H9 (cell line): ENCODE results near the gene MRFAP1. TPM values are rescaled to one million over a fixed set of nuclear protein-coding genes. Genes with fewer than 3 reads are reported as not detected.

Experiments used
- DNase-seq: peaks from one replicate; pipeline ENCODE4 v3.0.0-alpha.2; 2017
- H2AFZ ChIP-seq: one replicate; pipeline ENCODE4 v1.6.1; 2013; ENCODE audit warnings: mild to moderate bottlenecking, low read length, control low read depth, moderate library complexity
- H2AK5ac ChIP-seq: 2 replicates; pipeline ENCODE4 v1.6.1; 2013; ENCODE audit warnings: low read length, control low read depth, mixed read lengths; ENCODE audit not compliant: insufficient read length
- H2BK120ac ChIP-seq: one replicate; pipeline ENCODE4 v1.6.1; 2013; ENCODE audit warnings: low read depth, mild to moderate bottlenecking, low read length, control low read depth, inconsistent platforms; ENCODE audit not compliant: poor library complexity, severe bottlenecking
- H2BK12ac ChIP-seq: 2 replicates; pipeline ENCODE4 v1.6.1; 2013; ENCODE audit warnings: low read length, control low read depth, mixed read lengths, low read depth; ENCODE audit not compliant: insufficient read length
- H2BK15ac ChIP-seq: 2 replicates; pipeline ENCODE4 v1.6.1; 2013; ENCODE audit warnings: low read depth, low read length, control low read depth
- H2BK20ac ChIP-seq: one replicate; pipeline ENCODE4 v1.6.1; 2013; ENCODE audit warnings: low read depth, mild to moderate bottlenecking, low read length, control low read depth, inconsistent platforms; ENCODE audit not compliant: poor library complexity, severe bottlenecking
- H2BK5ac ChIP-seq: 2 replicates; pipeline ENCODE4 v1.6.1; 2013; ENCODE audit warnings: low read length, control low read depth, mixed read lengths; ENCODE audit not compliant: insufficient read length
- H3K14ac ChIP-seq: 2 replicates; pipeline ENCODE4 v1.6.1; 2013; ENCODE audit warnings: low read length, control low read depth; ENCODE audit not compliant: insufficient read depth
- H3K18ac ChIP-seq: 2 replicates; pipeline ENCODE4 v1.6.1; 2013; ENCODE audit warnings: low read depth, mild to moderate bottlenecking, mixed read lengths, low read length, control low read depth; ENCODE audit not compliant: insufficient read length
- H3K23ac ChIP-seq: 2 replicates; pipeline ENCODE4 v1.6.1; 2013; ENCODE audit warnings: low read length, control low read depth, mixed read lengths, low read depth; ENCODE audit not compliant: insufficient read length
- H3K23me2 ChIP-seq: 2 replicates; pipeline ENCODE4 v1.6.1; 2013; ENCODE audit warnings: low read depth, mild to moderate bottlenecking, mixed read lengths, low read length, control low read depth; ENCODE audit not compliant: insufficient read length, poor library complexity, severe bottlenecking
- H3K27ac ChIP-seq: 2 replicates; pipeline ENCODE4 v1.5.1; 2013; ENCODE audit warnings: low read length, control low read depth, mixed read lengths, low read depth; ENCODE audit not compliant: insufficient read length
- H3K27me3 ChIP-seq: 2 replicates; pipeline ENCODE4 v1.6.1; 2013; ENCODE audit warnings: low read length, control low read depth, inconsistent platforms; ENCODE audit not compliant: insufficient read depth
- H3K4ac ChIP-seq: 2 replicates; pipeline ENCODE4 v1.6.1; 2013; ENCODE audit warnings: low read depth, mild to moderate bottlenecking, control low read depth, inconsistent platforms, low read length, moderate library complexity
- H3K4me1 ChIP-seq: 2 replicates; pipeline ENCODE4 v1.6.1; 2013; ENCODE audit warnings: low read length, control low read depth, inconsistent platforms; ENCODE audit not compliant: insufficient read depth
- H3K4me2 ChIP-seq: 2 replicates; pipeline ENCODE4 v1.6.1; 2013; ENCODE audit warnings: low read length, control low read depth, mixed read lengths; ENCODE audit not compliant: insufficient read length, insufficient read depth
- H3K56ac ChIP-seq: 2 replicates; pipeline ENCODE4 v1.6.1; 2013; ENCODE audit warnings: low read depth, mild to moderate bottlenecking, mixed read lengths, low read length, control low read depth; ENCODE audit not compliant: insufficient read length
- H3K79me1 ChIP-seq: 2 replicates; pipeline ENCODE4 v1.6.1; 2013; ENCODE audit warnings: low read depth, mild to moderate bottlenecking, moderate library complexity, low read length, control low read depth, inconsistent platforms; ENCODE audit not compliant: insufficient read depth, poor library complexity, severe bottlenecking
- H3K79me2 ChIP-seq: 2 replicates; pipeline ENCODE4 v1.6.1; 2013; ENCODE audit warnings: low read length, control low read depth, inconsistent platforms; ENCODE audit not compliant: insufficient read depth
- H3K9ac ChIP-seq: 2 replicates; pipeline ENCODE4 v1.6.1; 2013; ENCODE audit warnings: low read length, control low read depth, mixed read lengths; ENCODE audit not compliant: insufficient read length; ENCODE audit errors: extremely low read depth
- H3K9me3 ChIP-seq: one replicate; pipeline ENCODE4 v1.6.1; 2013; ENCODE audit warnings: low read depth, low read length, inconsistent platforms; ENCODE audit not compliant: control insufficient read depth
- H3T11ph ChIP-seq: one replicate; pipeline ENCODE4 v1.6.1; 2013; ENCODE audit warnings: mild to moderate bottlenecking, low read length, control low read depth, inconsistent platforms
- H4K20me1 ChIP-seq: one replicate; pipeline ENCODE4 v1.6.1; 2013; ENCODE audit not compliant: control insufficient read depth, insufficient read length, insufficient read depth
- H4K5ac ChIP-seq: 2 replicates; pipeline ENCODE4 v1.6.1; 2013; ENCODE audit warnings: low read depth, mild to moderate bottlenecking, mixed read lengths, low read length, control low read depth; ENCODE audit not compliant: insufficient read length
- H4K8ac ChIP-seq: replicated peaks from 2 replicates; pipeline ENCODE4 v1.6.1; 2013; ENCODE audit warnings: low read length, control low read depth, mixed read lengths, low read depth; ENCODE audit not compliant: insufficient read length
- H4K91ac ChIP-seq: 2 replicates; pipeline ENCODE4 v1.6.1; 2013; ENCODE audit warnings: low read depth, mild to moderate bottlenecking, moderate library complexity, mixed read lengths, low read length, control low read depth; ENCODE audit not compliant: insufficient read length
- H3K27ac Mint-ChIP-seq, 3 experiments: 2 replicates in 2 of 3; 3 replicates in 1 of 3; pipeline ENCODE4 v1.8.0; 2020 to 2021; ENCODE audit warnings: mixed read lengths in 3 of 3, mild to moderate bottlenecking in 1 of 3, moderate library complexity in 1 of 3
- H3K27me3 Mint-ChIP-seq: 2 replicates; pipeline ENCODE4 v1.8.0; 2021; ENCODE audit warnings: low read depth, mild to moderate bottlenecking, moderate library complexity, mixed read lengths
- H3K36me3 Mint-ChIP-seq, 3 experiments: 2 replicates in 2 of 3; 3 replicates in 1 of 3; pipeline ENCODE4 v1.8.0; 2020 to 2021; ENCODE audit warnings: low read depth in 3 of 3, mixed read lengths in 3 of 3; ENCODE audit not compliant: insufficient read depth in 1 of 3
- H3K4me1 Mint-ChIP-seq, 2 experiments: 2 replicates each; pipeline ENCODE4 v1.8.0; 2020; ENCODE audit warnings: mixed read lengths in 2 of 2
- H3K4me3 Mint-ChIP-seq, 2 experiments: 2 replicates in 1 of 2; 3 replicates in 1 of 2; pipeline ENCODE4 v1.8.0; 2020 to 2021; ENCODE audit warnings: mild to moderate bottlenecking in 2 of 2, mixed read lengths in 2 of 2, moderate library complexity in 1 of 2
- H3K9me3 Mint-ChIP-seq, 2 experiments: 2 replicates in 1 of 2; 3 replicates in 1 of 2; pipeline ENCODE4 v1.8.0; 2020; ENCODE audit warnings: mild to moderate bottlenecking in 2 of 2, mixed read lengths in 2 of 2, moderate library complexity in 1 of 2
- CTCF ChIP-seq: fragments of 200-600 bp; sonication (generic); conservative IDR thresholded peaks from 3 replicates; pipeline ENCODE4 v1.8.0; 2021; ENCODE audit warnings: antibody characterized with exemption, mild to moderate bottlenecking
- WGBS: extraction: QIAGEN DNeasy Blood & Tissue Kit; methylation state at CpG from one replicate; pipeline ENCODE4 v1.1.7; 2013; ENCODE audit warnings: missing lambda C conversion rate, low lambda C conversion rate, mixed read lengths; ENCODE audit not compliant: insufficient read length; ENCODE audit errors: extremely low coverage; 5-methylcytosine and 5-hydroxymethylcytosine counted together
- total RNA-seq: library from RNA; stranded (reverse); gene quantifications from 2 replicates; pipeline ENCODE4 v1.2.1, GENCODE V29; 2021

Gene MRFAP1
- total RNA-seq, 1 experiment from 2014 or later: 328 TPM

DNA sequence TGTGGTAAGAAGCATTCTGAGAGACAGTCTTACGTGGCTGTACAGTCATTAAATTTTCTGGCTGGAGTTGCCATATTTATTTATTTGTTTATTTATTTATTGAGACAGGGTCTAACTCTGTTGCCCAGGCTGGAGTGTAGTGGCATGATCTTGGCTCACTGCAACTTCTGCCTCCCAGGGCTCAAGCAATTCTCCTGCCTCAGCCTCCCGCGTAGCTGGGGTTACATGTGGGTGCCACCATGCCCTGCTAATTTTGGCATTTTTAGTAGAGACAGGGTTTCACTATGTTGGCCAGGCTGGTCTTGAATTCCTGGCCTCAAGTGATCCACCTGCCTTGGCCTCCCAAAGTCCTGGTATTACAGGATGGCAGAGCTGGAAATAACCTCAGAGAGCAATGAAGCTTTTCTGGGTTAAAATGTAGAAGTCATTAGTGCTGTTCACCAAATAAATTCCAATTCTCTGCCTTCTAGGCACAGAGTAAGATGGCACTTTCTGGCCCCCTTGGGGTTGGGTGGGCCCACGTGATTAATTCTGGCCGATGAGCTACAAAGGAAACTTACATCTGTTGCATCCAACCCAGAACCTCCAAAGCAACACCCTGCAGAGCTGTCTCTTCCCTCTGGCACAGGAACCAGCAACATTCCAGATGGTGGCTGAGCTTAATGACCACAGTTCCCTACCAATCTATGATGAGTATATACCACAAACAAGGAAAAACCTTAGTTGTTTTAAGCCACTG is 4.5 kb downstream of the MRFAP1 start:
- Histone ChIP-seq H3K56ac (no peak overlapping the region), H2AFZ (no peak overlapping the region), H3K9ac (no peak overlapping the region), H2AK5ac (no peak overlapping the region), H4K20me1 (no peaks in the 10 kb centered on the region), H3K18ac (no peak overlapping the region), H4K8ac (no peak overlapping the region), H3K9me3 (no peaks in the 10 kb centered on the region), H3K4me2 (no peak overlapping the region), H3K23me2 (peaks cover 11% of the 10 kb centered on the region), H3K27me3 (no peaks in the 10 kb centered on the region), H3K4ac (no peak overlapping the region), H2BK12ac (no peak overlapping the region), H4K5ac (no peak overlapping the region), H3K27ac (no peak overlapping the region), H3K79me2 (peaks cover 10% of the 10 kb centered on the region), H3T11ph (no peak overlapping the region), H3K79me1 (peaks cover 8% of the 10 kb centered on the region), H4K91ac (no peak overlapping the region), H3K4me1 (no peaks in the 10 kb centered on the region), H2BK5ac (no peak overlapping the region), H2BK120ac (no peak overlapping the region), H3K23ac (no peak overlapping the region), H2BK15ac (no peak overlapping the region), H3K14ac (no peak overlapping the region), H2BK20ac (no peak overlapping the region)
- Mint-ChIP-seq H3K9me3 (0 out of 5 replicates have a peak, but pooled peaks cover 2 to 3% of the 10 kb centered on the region in 2 experiments), H3K36me3 (peaks cover 22 to 26% (median 25%) of the 10 kb centered on the region in 3 experiments), H3K4me1 (peaks cover 19 to 24% of the 10 kb centered on the region in 2 experiments), H3K4me3 (no peak overlapping the region), H3K27me3 (peaks cover 6% of the 10 kb centered on the region), H3K27ac (no peak overlapping the region; a peak in 1 of 7 replicates)
- no peak for TF ChIP-seq CTCF
- WGBS: no CpG with 5 or more reads among the region's 5 CpGs
- no peak for DNase-seq
